GM23338 (cell line): ENCODE data around the gene RAB7B. TPM values are rescaled to one million over a fixed set of nuclear protein-coding genes. Genes with fewer than 3 reads are reported as not detected.

ENCODE experiments used
- ATAC-seq: fragments of 200-7000 bp; cut with Tn5 transposase; 3 replicates; pipeline ENCODE4 v1.9.1; 2020
- DNase-seq: peaks from one replicate; pipeline ENCODE4 v3.0.0-alpha.2; 2015; ENCODE audit warnings: low spot score
- H2AFZ ChIP-seq: fragments of 200-600 bp; sonication (generic); 2 replicates; pipeline ENCODE4 v1.8.0; 2016; ENCODE audit warnings: antibody characterized with exemption, mild to moderate bottlenecking, moderate library complexity
- H3F3A ChIP-seq: fragments of 200-600 bp; sonication (generic); replicated peaks from 2 replicates; pipeline ENCODE4 v1.8.0; 2017; ENCODE audit warnings: antibody characterized with exemption, mixed run types, low read depth
- H3K27ac ChIP-seq: fragments of 200-600 bp; sonication (generic); 2 replicates; pipeline ENCODE4 v1.6.1; 2016; ENCODE audit warnings: low read depth
- H3K27me3 ChIP-seq: fragments of 200-600 bp; sonication (generic); 2 replicates; pipeline ENCODE4 v1.8.0; 2016; ENCODE audit warnings: mild to moderate bottlenecking, mixed run types, moderate library complexity; ENCODE audit not compliant: insufficient read depth
- H3K36me3 ChIP-seq: fragments of 200-600 bp; sonication (generic); 2 replicates; pipeline ENCODE4 v1.8.0; 2016; ENCODE audit warnings: mild to moderate bottlenecking; ENCODE audit not compliant: insufficient read depth
- H3K4me1 ChIP-seq: fragments of 200-600 bp; sonication (generic); 2 replicates; pipeline ENCODE4 v1.8.0; 2016; ENCODE audit warnings: mild to moderate bottlenecking, moderate library complexity; ENCODE audit not compliant: insufficient read depth
- H3K4me2 ChIP-seq: fragments of 200-600 bp; sonication (generic); 2 replicates; pipeline ENCODE4 v1.7.1; 2017; ENCODE audit warnings: mixed run types
- H3K4me3 ChIP-seq: fragments of 200-600 bp; sonication (generic); 2 replicates; pipeline ENCODE4 v1.6.1; 2016; ENCODE audit warnings: mixed run types
- H3K79me2 ChIP-seq: fragments of 200-600 bp; sonication (generic); replicated peaks from 2 replicates; pipeline ENCODE4 v1.8.0; 2017; ENCODE audit warnings: mild to moderate bottlenecking; ENCODE audit not compliant: insufficient read depth
- H3K9me2 ChIP-seq: fragments of 200-600 bp; sonication (generic); 2 replicates; pipeline ENCODE4 v1.8.0; 2017; ENCODE audit not compliant: insufficient read depth
- H4K20me1 ChIP-seq: fragments of 200-600 bp; sonication (generic); replicated peaks from 2 replicates; pipeline ENCODE4 v1.8.0; 2017; ENCODE audit warnings: mild to moderate bottlenecking; ENCODE audit not compliant: insufficient read depth
- H3K27ac Mint-ChIP-seq: 2 replicates; pipeline ENCODE4 v1.8.0; 2020; ENCODE audit warnings: inconsistent platforms, mild to moderate bottlenecking, moderate library complexity, mixed read lengths
- H3K27me3 Mint-ChIP-seq: 3 replicates; pipeline ENCODE4 v1.8.0; 2022; ENCODE audit warnings: low read depth, mild to moderate bottlenecking, moderate library complexity, mixed read lengths, inconsistent platforms; ENCODE audit not compliant: insufficient read depth, poor library complexity
- H3K36me3 Mint-ChIP-seq: 3 replicates; pipeline ENCODE4 v1.8.0; 2021; ENCODE audit warnings: low read depth, mild to moderate bottlenecking, inconsistent platforms, moderate library complexity, mixed read lengths
- H3K4me1 Mint-ChIP-seq: 3 replicates; pipeline ENCODE4 v1.8.0; 2020; ENCODE audit warnings: mild to moderate bottlenecking, inconsistent platforms, mixed read lengths
- H3K4me3 Mint-ChIP-seq: 3 replicates; pipeline ENCODE4 v1.8.0; 2021; ENCODE audit warnings: moderate library complexity, mild to moderate bottlenecking, inconsistent platforms, mixed read lengths
- H3K9me3 Mint-ChIP-seq: 3 replicates; pipeline ENCODE4 v1.8.0; 2020; ENCODE audit warnings: moderate library complexity, mild to moderate bottlenecking, inconsistent platforms, mixed read lengths
- CREB1 ChIP-seq: fragments of 250-450 bp; sonication (Bioruptor Pico); IDR thresholded peaks from 2 replicates; pipeline ENCODE4 v1.5.0; 2020; ENCODE audit warnings: low read depth, mild to moderate bottlenecking, moderate library complexity
- CTCF ChIP-seq, 2 experiments: fragments of 200-600 bp in 1 of 2; sonication (generic) in 1 of 2; conservative IDR thresholded peaks; 2 replicates each; pipeline versions ENCODE4 v1.5.1 to v1.6.1; 2016 to 2017; ENCODE audit warnings: antibody characterized with exemption in 2 of 2, low read depth in 2 of 2, mild to moderate bottlenecking in 2 of 2, moderate library complexity in 1 of 2
- ETS1 ChIP-seq: IDR thresholded peaks from 2 replicates; pipeline ENCODE4 v1.6.1; 2016; ENCODE audit warnings: antibody characterized with exemption
- EZH2 ChIP-seq: fragments of 200-600 bp; sonication (generic); IDR thresholded peaks from one replicate; pipeline ENCODE4 v1.8.0; 2017; ENCODE audit warnings: antibody characterized with exemption, mild to moderate bottlenecking, low read depth; ENCODE audit not compliant: unreplicated experiment
- EZH2phosphoT487 ChIP-seq: fragments of 200-600 bp; sonication (generic); IDR thresholded peaks from one replicate; pipeline ENCODE4 v1.8.1; 2018; ENCODE audit warnings: antibody characterized with exemption; ENCODE audit not compliant: unreplicated experiment
- JUNB ChIP-seq: IDR thresholded peaks from one replicate; pipeline ENCODE4 v1.6.1; 2016; ENCODE audit warnings: antibody characterized with exemption; ENCODE audit not compliant: unreplicated experiment
- NANOG ChIP-seq: IDR thresholded peaks from 2 replicates; pipeline ENCODE4 v1.6.1; 2016; ENCODE audit warnings: antibody characterized with exemption, borderline replicate concordance
- POLR2AphosphoS5 ChIP-seq: IDR thresholded peaks from 2 replicates; pipeline ENCODE4 v1.6.1; 2016; ENCODE audit warnings: antibody characterized with exemption, low read depth
- REST ChIP-seq: IDR thresholded peaks from one replicate; pipeline ENCODE4 v1.6.1; 2018; ENCODE audit warnings: antibody characterized with exemption; ENCODE audit not compliant: unreplicated experiment
- STAT1 ChIP-seq: IDR thresholded peaks from one replicate; pipeline ENCODE4 v1.6.1; 2016; ENCODE audit warnings: antibody characterized with exemption; ENCODE audit not compliant: unreplicated experiment
- ZNF114 ChIP-seq: fragments of 250-450 bp; sonication (Bioruptor Pico); IDR thresholded peaks from 2 replicates; pipeline ENCODE4 v1.5.0; 2020; ENCODE audit warnings: mild to moderate bottlenecking, moderate library complexity
- ZNF331 ChIP-seq: fragments of 250-450 bp; sonication (Bioruptor Pico); IDR thresholded peaks from 2 replicates; pipeline ENCODE4 v1.5.0; 2020; ENCODE audit warnings: low read depth, mild to moderate bottlenecking, moderate library complexity
- ZNF462 ChIP-seq: fragments of 250-450 bp; sonication (Bioruptor Pico); IDR thresholded peaks from 2 replicates; pipeline ENCODE4 v1.5.0; 2020; ENCODE audit warnings: mild to moderate bottlenecking, moderate library complexity
- polyA plus RNA-seq: library from polyadenylated mRNA; unstranded; fragments of >200 nt; fragmentation: Nextera tagmentation; extraction: Ambion mirVana; gene quantifications from 2 replicates; pipeline ENCODE4 v1.2.1, GENCODE V29; 2016
- total RNA-seq: library from RNA; depleted of rRNA; stranded (reverse); fragments of >200 nt; shearing (Covaris generic); gene quantifications from 2 replicates; pipeline ENCODE4 v1.2.3, GENCODE V29; 2014

The RAB7B gene
- total and polyA plus RNA-seq, 2 experiments from 2014 or later, result not detected

GRCh38 chr1:206035027-206035426, 31.8 kb upstream of the RAB7B start:
- Histone ChIP-seq H3F3A (no peaks in the 10 kb centered on the region), H3K4me3 (no peak overlapping the region), H3K9me2 (no peaks in the 10 kb centered on the region), H3K4me1 (peaks cover 19% of the 10 kb centered on the region), H4K20me1 (no peaks in the 10 kb centered on the region), H3K27ac (no peak overlapping the region), H3K4me2 (no peak overlapping the region), H3K36me3 (no peaks in the 10 kb centered on the region), H2AFZ (peak overlapping the region; percentile 83; the same call in 1 of the 2 replicates), H3K79me2 (no peaks in the 10 kb centered on the region), H3K27me3 (no peaks in the 10 kb centered on the region)
- Mint-ChIP-seq H3K4me3 (no peak overlapping the region), H3K27me3 (peaks cover 6% of the 10 kb centered on the region), H3K9me3 (no peaks in the 10 kb centered on the region), H3K4me1 (peaks cover 19% of the 10 kb centered on the region), H3K27ac (no peak overlapping the region), H3K36me3 (no peaks in the 10 kb centered on the region)
- ATAC-seq, result no peak
- no peak for TF ChIP-seq JUNB
- TF ChIP-seq STAT1, result no peak
- no peak for TF ChIP-seq EZH2
- no peak for TF ChIP-seq NANOG
- TF ChIP-seq ZNF462 (CRISPR knock-in tag), result no peak
- TF ChIP-seq CTCF (conservative IDR thresholded peaks at IDR 0.05; ENCODE audit: low read depth in 2 of 2), result no peak
- TF ChIP-seq CREB1 (CRISPR knock-in tag), result no peak
- no peak for TF ChIP-seq POLR2AphosphoS5
- no peak for TF ChIP-seq EZH2phosphoT487
- TF ChIP-seq ETS1, result no peak
- TF ChIP-seq ZNF331 (CRISPR knock-in tag), result no peak
- no peak for TF ChIP-seq REST
- TF ChIP-seq ZNF114 (CRISPR knock-in tag), result no peak
- DNase-seq, result no peak
